GM12878 (cell line): ENCODE measurements around the gene ABHD2. TPM values are rescaled to one million over a fixed set of nuclear protein-coding genes. Genes with fewer than 3 reads are reported as not detected.

ENCODE experiments used
- ATAC-seq: fragments of 200-7000 bp; cut with Tn5 transposase; 3 replicates; pipeline ENCODE4 v1.9.1; 2020; ENCODE audit warnings: mild to moderate bottlenecking, moderate library complexity
- BruUV-seq: library from RNA; stranded (reverse); fragments of 400-500 nt; replicated peaks from 2 replicates; lab custom pipeline; 2021; lab: Mats Ljungman, UMichigan
- CTCF ChIA-PET: fragments of 300-600 bp; sonication (Branson Sonifier 250); formaldehyde crosslinking; extraction: SDS; loops from one replicate; lab custom pipeline; 2021; ENCODE audit warnings: inconsistent platforms; lab: Yijun Ruan, JAX
- POLR2A ChIA-PET: fragments of 350-600 bp; formaldehyde crosslinking; extraction: SDS; loops from one replicate; lab custom pipeline; 2021; ENCODE audit warnings: inconsistent platforms; lab: Charles Lee
- RAD21 ChIA-PET: fragments of 300-600 bp; sonication (Branson Sonifier 250); formaldehyde crosslinking; loops from one replicate; lab custom pipeline; 2023; ENCODE audit warnings: antibody characterized with exemption; ENCODE audit not compliant: unreplicated experiment; lab: Charles Lee
- SMC1A ChIA-PET: fragments of 300-600 bp; sonication (Branson Sonifier 250); formaldehyde crosslinking; loops from one replicate; lab custom pipeline; 2023; ENCODE audit not compliant: unreplicated experiment, uncharacterized antibody; lab: Charles Lee
- DNase-seq: peaks from one replicate; pipeline ENCODE4 v3.0.0-alpha.2; 2011; ENCODE audit warnings: low read depth, low spot score
- FAIRE-seq: peaks from 3 replicates; lab custom pipeline; 2011; peaks lifted over from hg19 to GRCh38; lab: Jason Lieb, UNC
- H2AFZ ChIP-seq: 2 replicates; pipeline ENCODE4 v1.6.0; 2011; ENCODE audit warnings: low read depth, low read length, control low read depth; ENCODE audit not compliant: control insufficient read depth
- H3K27ac ChIP-seq: 2 replicates; pipeline ENCODE4 v1.5.1; 2011; ENCODE audit warnings: control low read depth; ENCODE audit not compliant: control insufficient read depth, insufficient read depth
- H3K27me3 ChIP-seq, 2 experiments: replicated peaks in 1 of 2; 2 replicates each; pipeline versions ENCODE4 v1.6.0 to v1.6.1; 2011; ENCODE audit warnings: low read length in 1 of 2; ENCODE audit not compliant: control insufficient read depth in 2 of 2, insufficient read depth in 2 of 2
- H3K36me3 ChIP-seq, 2 experiments: 2 replicates each; pipeline ENCODE4 v1.5.1; 2011; ENCODE audit warnings: low read length in 1 of 2; ENCODE audit not compliant: control insufficient read depth in 2 of 2, insufficient read depth in 2 of 2
- H3K4me1 ChIP-seq: 2 replicates; pipeline ENCODE4 v1.6.1; 2011; ENCODE audit warnings: mild to moderate bottlenecking, low read length, moderate library complexity, mixed read lengths; ENCODE audit not compliant: control insufficient read depth, insufficient read depth
- H3K4me2 ChIP-seq: 2 replicates; pipeline ENCODE4 v1.6.0; 2011; ENCODE audit warnings: control low read depth; ENCODE audit not compliant: control insufficient read depth, insufficient read depth
- H3K4me3 ChIP-seq: fragments of 200-600 bp; sonication (generic); 2 replicates; pipeline ENCODE4 v1.5.1; 2016
- H3K79me2 ChIP-seq: 2 replicates; pipeline ENCODE4 v1.6.0; 2011; ENCODE audit warnings: low read length; ENCODE audit not compliant: control insufficient read depth, insufficient read depth
- H3K9ac ChIP-seq: 2 replicates; pipeline ENCODE4 v1.8.0; 2011; ENCODE audit warnings: low read length, control low read depth, mixed read lengths; ENCODE audit not compliant: control insufficient read depth, insufficient read depth
- H3K9me3 ChIP-seq: replicated peaks from 3 replicates; pipeline ENCODE4 v1.5.1; 2011; ENCODE audit warnings: mild to moderate bottlenecking, low read length; ENCODE audit not compliant: control insufficient read depth, insufficient read depth
- H4K20me1 ChIP-seq: 2 replicates; pipeline ENCODE4 v1.6.0; 2011; ENCODE audit not compliant: control insufficient read depth, insufficient read depth
- BCL3 ChIP-seq: IDR thresholded peaks from 2 replicates; pipeline ENCODE4 v1.6.1; 2011; ENCODE audit warnings: borderline replicate concordance, low read depth, mild to moderate bottlenecking, moderate library complexity, low read length; ENCODE audit not compliant: insufficient read depth, poor library complexity, severe bottlenecking
- BHLHE40 ChIP-seq, 2 experiments: fragments of 450-650 bp in 1 of 2; IDR thresholded peaks; 2 replicates each; pipeline ENCODE4 v1.6.1; 2011 to 2017; ENCODE audit warnings: low read depth in 2 of 2, borderline replicate concordance in 1 of 2, improper control_type of control experiment in 1 of 2, low read length in 1 of 2, mild to moderate bottlenecking in 1 of 2
- CREM ChIP-seq: IDR thresholded peaks from 2 replicates; pipeline ENCODE4 v1.6.1; 2014; ENCODE audit warnings: antibody characterized with exemption, low read depth
- E4F1 ChIP-seq: fragments of 450-650 bp; IDR thresholded peaks from 2 replicates; pipeline ENCODE4 v1.6.1; 2018; ENCODE audit warnings: borderline replicate concordance, mild to moderate bottlenecking; ENCODE audit not compliant: partially characterized antibody
- GATAD2B ChIP-seq: fragments of 450-650 bp; conservative IDR thresholded peaks from 2 replicates; pipeline ENCODE4 v1.6.1; 2017; ENCODE audit warnings: low read depth, mild to moderate bottlenecking, moderate library complexity
- HDAC6 ChIP-seq: fragments of 200-600 bp; sonication (generic); IDR thresholded peaks from one replicate; pipeline ENCODE4 v1.8.0; 2017; ENCODE audit warnings: antibody characterized with exemption; ENCODE audit not compliant: unreplicated experiment
- NR2C2 ChIP-seq: IDR thresholded peaks from 2 replicates; pipeline ENCODE4 v1.6.1; 2011; ENCODE audit warnings: borderline replicate concordance, low read depth; ENCODE audit not compliant: control insufficient read depth, insufficient read length
- PAX5 ChIP-seq: IDR thresholded peaks from 2 replicates; pipeline ENCODE4 v1.6.1; 2011; ENCODE audit warnings: low read depth, low read length, borderline replicate concordance
- RFX5 ChIP-seq: IDR thresholded peaks from 2 replicates; pipeline ENCODE4 v1.6.1; 2011; ENCODE audit warnings: low read depth, low read length, improper control_type of control experiment
- WGBS: methylation state at CpG from one replicate; pipeline ENCODE4 v1.1.6; 2016; ENCODE audit warnings: low lambda C conversion rate; ENCODE audit not compliant: insufficient replicate concordance, insufficient coverage; ENCODE audit errors: missing lambda C conversion rate; 5-methylcytosine and 5-hydroxymethylcytosine counted together
- in situ Hi-C: fragments of 300-500 bp; cut with MboI; formaldehyde crosslinking; loops from 9 replicates; pipeline ENCODE4 v1.14.3; 2018; ENCODE audit warnings: mixed read lengths
- intact Hi-C: fragments of 100-400 bp; cut with micrococcal nuclease; formaldehyde crosslinking; loops from one replicate; pipeline ENCODE4 v1.14.2; 2022; ENCODE audit not compliant: unreplicated experiment
- polyA plus RNA-seq, 11 experiments: library from polyadenylated mRNA; depleted of rRNA in 4 of 11; unstranded in 6 of 11; stranded (reverse) in 5 of 11; fragments of >200 nt; fragmentation: Nextera tagmentation in 4 of 11; fragmentation: Illumina TruSeq in 1 of 11; extraction: Ambion mirVana in 4 of 11; extraction: Trizol in 1 of 11; gene quantifications; 1 replicate in 1 of 11; 2 replicates in 10 of 11; pipeline versions ENCODE4 v1.2.1 to v1.2.3, GENCODE V29; 2011 to 2016; ENCODE audit warnings: inconsistent platforms in 2 of 11, missing spikeins in 2 of 11, low read depth in 1 of 11
- total RNA-seq, 4 experiments: library from RNA; depleted of rRNA in 3 of 4; stranded (reverse); fragments of >200 nt in 3 of 4; fragmentation: Illumina TruSeq in 1 of 4; extraction: Trizol in 1 of 4; gene quantifications; 2 replicates each; pipeline versions ENCODE4 v1.2.1 to v1.2.3, GENCODE V29; 2013 to 2021

Gene ABHD2
- total and polyA plus RNA-seq, 10 of the 15 experiments (the other 5 are each of a cell fraction or from before 2014, with no cell fraction given) = 1.2 to 33.6 (median 20.4) TPM

- TF ChIP-seq PAX5 = no peak
- Histone ChIP-seq H3K79me2 (no peaks in the 10 kb centered on the region), H3K4me3 (no peak overlapping the region), H3K9me3 (no peaks in the 10 kb centered on the region), H4K20me1 (no peaks in the 10 kb centered on the region), H3K27ac (no peak overlapping the region), H2AFZ (no peak overlapping the region), H3K4me1 (no peaks in the 10 kb centered on the region), H3K36me3 (no peaks in the 10 kb centered on the region), H3K9ac (no peak overlapping the region), H3K27me3 (no peaks in the 10 kb centered on the region; a peak in 1 of 4 replicates), H3K4me2 (no peak overlapping the region)
- ChIA-PET POLR2A (interaction anchor here (0.6 to 2.1 kb wide), 5 partner anchors 9 to 119 kb away, joined by 3 to 9 read pairs (median 4); no protein-coding TSS in a partner anchor), SMC1A (interaction anchor here (1.0 to 7.8 kb wide), 18 partner anchors 9 to 140 kb away, joined by 3 to 134 read pairs (median 8); partner anchors contain the start of gene ABHD2), RAD21 (interaction anchor here (0.7 to 5.8 kb wide), 19 partner anchors 15 to 254 kb away, joined by 3 to 105 read pairs (median 6); partner anchors contain the start of gene ABHD2), CTCF (interaction anchor here (0.7 to 13.7 kb wide), 33 partner anchors 10 to 298 kb away, joined by 3 to 339 read pairs (median 6); partner anchors contain the start of genes ABHD2 and HAPLN3)
- DNase-seq = no peak
- BruUV-seq = no TSS peak
- intact Hi-C loops (loop anchor here (5.0 kb wide), 1 partner anchor 54 kb away; no protein-coding TSS in a partner anchor), in situ Hi-C loops (loop anchor here (5.0 kb wide), 2 partner anchors 69 to 119 kb away; no protein-coding TSS in a partner anchor)
- 55% methylated on average over 4 of the region's 4 CpGs for WGBS
- no peak for FAIRE-seq
- no peak for ATAC-seq
Measured at GRCh38 chr15:89058376-89058775, 29.9 kb upstream of the ABHD2 start.

- RAD21 ChIA-PET = interaction anchor here (0.9 to 5.8 kb wide), 4 partner anchors 31 to 119 kb away, joined by 3 to 105 read pairs (median 48); no protein-coding TSS in a partner anchor
- H3K27me3 ChIP-seq = no peaks in the 10 kb centered on the region; a peak in 1 of 4 replicates
- FAIRE-seq (no peak), ATAC-seq (no peak), DNase-seq (no peak)
- no peaks in the 10 kb centered on the region for H3K9me3 ChIP-seq
- POLR2A ChIA-PET = interaction anchor here (2.1 kb wide), 1 partner anchor 70 kb away, joined by 9 read pairs; no protein-coding TSS in a partner anchor
- WGBS = 53% methylated on average over 5 of the region's 5 CpGs
- in situ Hi-C loops = loop anchor here (5.0 kb wide), 2 partner anchors 68 to 118 kb away; no protein-coding TSS in a partner anchor
- H3K79me2 ChIP-seq = no peaks in the 10 kb centered on the region
- CTCF ChIA-PET = interaction anchor here (1.2 to 13.7 kb wide), 16 partner anchors 10 to 164 kb away, joined by 3 to 339 read pairs (median 12); partner anchors contain the start of genes ABHD2 and HAPLN3
- no peak overlapping the region for H2AFZ ChIP-seq
- H3K4me2 ChIP-seq = no peak overlapping the region
- no peak overlapping the region for H3K27ac ChIP-seq
- no peak overlapping the region for H3K9ac ChIP-seq
- H3K4me1 ChIP-seq = no peaks in the 10 kb centered on the region
- no TSS peak for BruUV-seq
- intact Hi-C loops = loop anchor here (5.0 kb wide), 1 partner anchor 53 kb away; no protein-coding TSS in a partner anchor
- H3K36me3 ChIP-seq = no peaks in the 10 kb centered on the region
- H4K20me1 ChIP-seq = no peaks in the 10 kb centered on the region
- SMC1A ChIA-PET = interaction anchor here (0.7 to 7.8 kb wide), 11 partner anchors 16 to 174 kb away, joined by 3 to 134 read pairs (median 10); partner anchors contain the start of gene ABHD2
- no peak overlapping the region for H3K4me3 ChIP-seq
- TF ChIP-seq CREM (no peak), GATAD2B (no peak), E4F1 (no peak), BHLHE40 (IDR thresholded peaks at IDR 0.05; ENCODE audit: borderline replicate concordance in 1 of 2, low read depth in 2 of 2, low read length in 1 of 2) (no peak), BCL3 (no peak), RFX5 (no peak), HDAC6 (no peak), NR2C2 (no peak)
Measured at GRCh38 chr15:89058876-89059405, 29.3 kb upstream of the ABHD2 start.
